HepG2 (cell line): ENCODE results near the gene PKIB. TPM values are rescaled to one million over a fixed set of nuclear protein-coding genes. Genes with fewer than 3 reads are reported as not detected.

Experiments
- ATAC-seq: fragments of 200-7000 bp; cut with Tn5 transposase; 3 replicates; pipeline ENCODE4 v1.9.1; 2020; ENCODE audit warnings: mild to moderate bottlenecking, moderate library complexity
- BruUV-seq: library from RNA; stranded (reverse); fragments of 400-500 nt; replicated peaks from 2 replicates; lab custom pipeline; 2021; lab: Mats Ljungman, UMichigan
- CTCF ChIA-PET: fragments of 300-600 bp; formaldehyde crosslinking; extraction: SDS; loops from one replicate; lab custom pipeline; 2021; ENCODE audit warnings: low total read pairs, inconsistent platforms, low intra/inter-chr PET ratio; lab: Yijun Ruan, JAX
- POLR2A ChIA-PET: fragments of 350-600 bp; sonication (Branson Sonifier 250); formaldehyde crosslinking; loops from one replicate; lab custom pipeline; 2020; ENCODE audit warnings: antibody characterized with exemption, inconsistent platforms; lab: Yijun Ruan, JAX
- DNase-seq: peaks from one replicate; pipeline ENCODE4 v3.0.0-alpha.2; 2015; ENCODE audit warnings: low spot score
- FAIRE-seq: peaks from 3 replicates; lab custom pipeline; 2011; peaks lifted over from hg19 to GRCh38; lab: Jason Lieb, UNC
- H2AFZ ChIP-seq: one replicate; pipeline ENCODE4 v1.6.1; 2011; ENCODE audit warnings: low read length, inconsistent platforms
- H3K27ac ChIP-seq: fragments of 300-600 bp; 3 replicates; pipeline ENCODE4 v1.8.0; 2011; ENCODE audit warnings: mixed run types, mild to moderate bottlenecking, mixed read lengths, low read length, inconsistent platforms; ENCODE audit not compliant: insufficient read depth; ENCODE audit errors: extremely low read length
- H3K27me3 ChIP-seq, 2 experiments: fragments of 200-600 bp in 1 of 2; 2 replicates in 1 of 2; 3 replicates in 1 of 2; pipeline versions ENCODE4 v1.6.0 to v1.8.0; 2011; ENCODE audit warnings: low read length in 2 of 2, mild to moderate bottlenecking in 2 of 2, moderate library complexity in 2 of 2, inconsistent platforms in 1 of 2; ENCODE audit not compliant: insufficient read depth in 2 of 2, control insufficient read depth in 1 of 2
- H3K36me3 ChIP-seq, 2 experiments: fragments of 200-600 bp in 1 of 2; replicated peaks in 1 of 2; 2 replicates in 1 of 2; 3 replicates in 1 of 2; pipeline versions ENCODE4 v1.5.1 to v1.8.0; 2011; ENCODE audit warnings: low read length in 2 of 2, inconsistent platforms in 1 of 2; ENCODE audit not compliant: insufficient read depth in 2 of 2, control insufficient read depth in 1 of 2
- H3K4me1 ChIP-seq: 2 replicates; pipeline ENCODE4 v1.5.1; 2012; ENCODE audit warnings: low read length, inconsistent platforms; ENCODE audit not compliant: insufficient read depth
- H3K4me2 ChIP-seq: 2 replicates; pipeline ENCODE4 v1.6.0; 2011; ENCODE audit warnings: low read depth, low read length, inconsistent platforms
- H3K4me3 ChIP-seq, 3 experiments: fragments of 200-600 bp in 1 of 3; sonication (generic), shearing (Covaris generic) in 1 of 3; replicated peaks in 1 of 3; 2 replicates each; pipeline ENCODE4 v1.5.1; 2011 to 2016; ENCODE audit warnings: low read length in 3 of 3, inconsistent platforms in 2 of 3, low read depth in 2 of 3, mild to moderate bottlenecking in 2 of 3, control low read depth in 1 of 3, mixed read lengths in 1 of 3; ENCODE audit not compliant: insufficient read depth in 1 of 3
- H3K79me2 ChIP-seq: one replicate; pipeline ENCODE4 v1.6.1; 2011; ENCODE audit warnings: low read length, inconsistent platforms; ENCODE audit not compliant: insufficient read depth
- H3K9ac ChIP-seq: 2 replicates; pipeline ENCODE4 v1.6.0; 2011; ENCODE audit warnings: mild to moderate bottlenecking, low read depth, low read length, inconsistent platforms; ENCODE audit not compliant: insufficient read depth
- H3K9me3 ChIP-seq: 2 replicates; pipeline ENCODE4 v1.5.1; 2012; ENCODE audit warnings: mild to moderate bottlenecking, low read length
- H4K20me1 ChIP-seq: 2 replicates; pipeline ENCODE4 v1.6.0; 2011; ENCODE audit warnings: inconsistent platforms, mild to moderate bottlenecking, low read length, moderate library complexity; ENCODE audit not compliant: insufficient read depth
- BRD4 ChIP-seq: sonication (generic); formaldehyde crosslinking; IDR thresholded peaks from 2 replicates; pipeline ENCODE4 v1.4.0; 2020; ENCODE audit warnings: missing genetic modification reagents
- FIP1L1 ChIP-seq: fragments of 200-400 bp; formaldehyde crosslinking; IDR thresholded peaks from 2 replicates; pipeline ENCODE4 v1.6.1; 2018; ENCODE audit warnings: low read depth, mild to moderate bottlenecking, low read length, moderate library complexity, borderline replicate concordance; ENCODE audit not compliant: insufficient read depth
- FOXO4 ChIP-seq: sonication (generic); formaldehyde crosslinking; conservative IDR thresholded peaks from 2 replicates; pipeline ENCODE4 v1.8.1; 2023; ENCODE audit warnings: missing genetic modification reagents
- KLF16 ChIP-seq, 2 experiments: sonication (generic) in 1 of 2; formaldehyde crosslinking in 1 of 2; IDR thresholded peaks; 2 replicates each; pipeline versions ENCODE4 v1.6.1 to v1.8.0; 2016 to 2023; ENCODE audit warnings: missing genetic modification reagents in 2 of 2, missing compliant biosample characterization in 1 of 2
- MAFF ChIP-seq: IDR thresholded peaks from 2 replicates; pipeline ENCODE4 v1.6.1; 2011; ENCODE audit warnings: low read depth, low read length, improper control_type of control experiment
- MAFK ChIP-seq, 2 experiments: IDR thresholded peaks in 1 of 2; conservative IDR thresholded peaks in 1 of 2; 2 replicates each; pipeline ENCODE4 v1.6.1; 2011; ENCODE audit warnings: improper control_type of control experiment in 2 of 2, low read length in 2 of 2
- RAD51 ChIP-seq: fragments of 450-650 bp; IDR thresholded peaks from 2 replicates; pipeline ENCODE4 v1.6.1; 2016; ENCODE audit warnings: borderline replicate concordance
- TBX3 ChIP-seq: fragments of 450-650 bp; IDR thresholded peaks from 2 replicates; pipeline ENCODE4 v1.6.1; 2017; ENCODE audit warnings: antibody characterized with exemption, mild to moderate bottlenecking, inconsistent platforms, borderline replicate concordance
- YEATS2 ChIP-seq: sonication (generic); formaldehyde crosslinking; IDR thresholded peaks from 2 replicates; pipeline ENCODE4 v1.4.0; 2020; ENCODE audit warnings: missing genetic modification reagents, borderline replicate concordance
- ZNF841 ChIP-seq: sonication (generic); formaldehyde crosslinking; IDR thresholded peaks from 2 replicates; pipeline ENCODE4 v1.8.1; 2023; ENCODE audit warnings: missing genetic modification reagents, borderline replicate concordance
- WGBS: methylation state at CpG from one replicate; pipeline ENCODE4 v1.1.6; 2017; ENCODE audit warnings: low lambda C conversion rate; 5-methylcytosine and 5-hydroxymethylcytosine counted together
- in situ Hi-C: cut with HindIII; loops from 2 replicates; pipeline ENCODE4 v1.10.0; 2017; ENCODE audit warnings: low pct_unique_long_range_greater_than_20kb; ENCODE audit not compliant: extremely low pct_ligation_motif_present
- intact Hi-C: fragments of 100-400 bp; cut with micrococcal nuclease; formaldehyde crosslinking; loops from one replicate; pipeline ENCODE4 v1.10.0; 2022; ENCODE audit not compliant: unreplicated experiment
- polyA plus RNA-seq, 8 experiments: library from polyadenylated mRNA; depleted of rRNA in 3 of 8; stranded (reverse) in 7 of 8; unstranded in 1 of 8; fragments of >200 nt; fragmentation: Illumina TruSeq in 4 of 8; extraction: Trizol in 4 of 8; gene quantifications; 2 replicates each; pipeline versions ENCODE4 v1.2.1 to v1.2.3, GENCODE V29; 2011 to 2016; ENCODE audit warnings: low read depth in 4 of 8, missing spikeins in 1 of 8, mixed read lengths in 1 of 8; ENCODE audit not compliant: insufficient read depth in 1 of 8
- total RNA-seq, 5 experiments: library from RNA; depleted of rRNA; stranded (reverse); fragments of >200 nt; fragmentation: Illumina TruSeq; extraction: Trizol; gene quantifications; 2 replicates each; pipeline ENCODE4 v1.2.3, GENCODE V29; 2016; ENCODE audit warnings: low read depth in 1 of 5

Gene PKIB
- total and polyA plus RNA-seq, 2 of the 13 experiments (the other 11 are each of a cell fraction or from before 2014, with no cell fraction given), result 1.4 to 1.5 TPM

- no peak for TF ChIP-seq KLF16 (CRISPR knock-in tag; IDR thresholded peaks at IDR 0.05)
- TF ChIP-seq BRD4 (CRISPR knock-in tag), result no peak
- TF ChIP-seq YEATS2 (CRISPR knock-in tag), result no peak
- no peak for TF ChIP-seq FOXO4 (CRISPR knock-in tag)
Observed at GRCh38 chr6:122666418-122666817, 56.2 kb downstream of the PKIB start (continued).

- DNase-seq, result no peak
- POLR2A ChIA-PET, result no interaction called here
- no peak for ATAC-seq
- WGBS, result 27% methylated on average over 2 of the region's 2 CpGs
- no peak overlapping the region for H2AFZ ChIP-seq
- H3K9ac ChIP-seq, result no peak overlapping the region
- H3K79me2 ChIP-seq, result no peaks in the 10 kb centered on the region
- TF ChIP-seq KLF16 (CRISPR knock-in tag; IDR thresholded peaks at IDR 0.05), result no peak
- no peak for TF ChIP-seq FIP1L1
- no peak for TF ChIP-seq RAD51
- peak; percentile 79 to 87 for TF ChIP-seq MAFK (conservative IDR thresholded peaks at IDR 0.05 in 1 of 2, IDR thresholded peaks at IDR 0.05 in 1 of 2; ENCODE audit: low read length in 2 of 2)
- TF ChIP-seq MAFF, result peak; percentile 83
- no peak for TF ChIP-seq TBX3
- TF ChIP-seq ZNF841 (CRISPR knock-in tag), result no peak
- TF ChIP-seq, all 625 proteins: peak for 2
- in situ Hi-C loops (no loop called here), intact Hi-C loops (no loop called here)
- Histone ChIP-seq H3K4me3 (no peak overlapping the region), H3K27ac (no peak overlapping the region), H3K4me2 (no peak overlapping the region), H4K20me1 (no peaks in the 10 kb centered on the region), H3K9me3 (no peaks in the 10 kb centered on the region), H3K36me3 (no peaks in the 10 kb centered on the region), H3K4me1 (no peaks in the 10 kb centered on the region), H3K27me3 (no peaks in the 10 kb centered on the region)
- CTCF ChIA-PET, result no interaction called here
- BruUV-seq, result no TSS peak
- FAIRE-seq, result no peak
Observed at GRCh38 chr6:122669418-122669817, 59.2 kb downstream of the PKIB start.
